ENCODE data around the gene FCRLB. TPM values are rescaled to one million over a fixed set of nuclear protein-coding genes. Genes with fewer than 3 reads are reported as not detected.

The FCRLB gene
- total and polyA plus RNA-seq, 9 of the 15 experiments (the other 6 are each of a cell fraction or from before 2014, with no cell fraction given), result 0.20 to 4.6 (median 1.3) TPM

DNA sequence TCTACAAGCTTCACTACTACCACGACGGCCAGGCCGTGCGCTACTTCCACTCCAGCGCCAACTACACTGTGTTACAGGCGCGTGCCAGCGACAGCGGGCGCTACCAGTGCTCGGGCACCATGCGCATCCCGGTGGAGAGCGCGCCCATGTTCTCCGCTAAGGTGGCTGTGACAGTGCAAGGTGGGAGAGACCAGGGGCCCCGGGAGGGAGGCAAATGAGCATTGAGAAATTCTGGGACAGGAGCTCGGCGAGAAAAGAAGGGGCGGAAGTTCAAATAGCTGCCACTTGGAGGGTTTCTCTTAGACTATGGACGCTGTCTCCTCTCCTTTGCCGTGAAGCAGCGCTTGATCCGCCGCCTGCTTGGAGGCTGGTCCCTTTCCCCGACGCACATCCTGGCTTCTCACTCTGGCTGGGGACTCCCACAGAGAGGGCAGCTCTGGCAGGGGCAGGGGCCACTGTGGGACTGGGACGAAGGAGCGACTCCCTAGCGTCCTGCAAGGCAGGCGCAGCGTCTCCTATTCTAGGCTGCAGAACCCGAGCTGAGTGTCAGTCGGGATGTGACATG, 4.6 kb downstream of the FCRLB start (continued):
- TF ChIP-seq TGIF2 (CRISPR knock-in tag; IDR thresholded peaks at IDR 0.05) (no peak), ELF4 (CRISPR knock-in tag; IDR thresholded peaks at IDR 0.05) (no peak), NFRKB (IDR thresholded peaks at IDR 0.05; ENCODE audit: low read depth) (no peak; the same call in 1 of the 2 replicates), GATAD2B (IDR thresholded peaks at IDR 0.05; ENCODE audit: borderline replicate concordance) (0 out of 2 replicates have a peak, but pooled peaks have one; percentile 52), BMI1 (IDR thresholded peaks at IDR 0.05; ENCODE audit: low read length) (no peak), PRPF4 (IDR thresholded peaks at IDR 0.05; ENCODE audit: insufficient read depth, low read depth, low read length, poor library complexity, severe bottlenecking) (no peak), RHOXF2B (CRISPR knock-in tag; conservative IDR thresholded peaks at IDR 0.05) (0 out of 2 replicates have a peak, but pooled peaks have one; percentile 27), ZNF507 (tag; conservative IDR thresholded peaks at IDR 0.05) (no peak), BRCA1 (IDR thresholded peaks at IDR 0.05) (no peak), BRCA1 (CRISPR knock-in tag; IDR thresholded peaks at IDR 0.05) (no peak), MECOM (CRISPR knock-in tag; IDR thresholded peaks at IDR 0.05) (no peak), BRD4 (IDR thresholded peaks at IDR 0.05) (0 out of 2 replicates have a peak, but pooled peaks have one; percentile 53), ZNF644 (tag; IDR thresholded peaks at IDR 0.05; ENCODE audit: low read depth) (0 out of 2 replicates have a peak, but pooled peaks have one; percentile 65), HCFC1 (IDR thresholded peaks at IDR 0.05; ENCODE audit: low read depth, low read length) (no peak), CBX1 (IDR thresholded peaks at IDR 0.05; ENCODE audit: low read depth) (no peak), MCM3 (IDR thresholded peaks at IDR 0.05) (no peak), ZNF445 (CRISPR knock-in tag; IDR thresholded peaks at IDR 0.05; ENCODE audit: low read depth) (no peak)
- TF ChIP-seq, protein P1, sequence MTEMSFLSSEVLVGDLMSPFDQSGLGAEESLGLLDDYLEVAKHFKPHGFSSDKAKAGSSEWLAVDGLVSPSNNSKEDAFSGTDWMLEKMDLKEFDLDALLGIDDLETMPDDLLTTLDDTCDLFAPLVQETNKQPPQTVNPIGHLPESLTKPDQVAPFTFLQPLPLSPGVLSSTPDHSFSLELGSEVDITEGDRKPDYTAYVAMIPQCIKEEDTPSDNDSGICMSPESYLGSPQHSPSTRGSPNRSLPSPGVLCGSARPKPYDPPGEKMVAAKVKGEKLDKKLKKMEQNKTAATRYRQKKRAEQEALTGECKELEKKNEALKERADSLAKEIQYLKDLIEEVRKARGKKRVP (CRISPR knock-in tag; IDR thresholded peaks at IDR 0.05), result peak; percentile 16; the same call in 1 of the 2 replicates
- TF ChIP-seq, protein P2, sequence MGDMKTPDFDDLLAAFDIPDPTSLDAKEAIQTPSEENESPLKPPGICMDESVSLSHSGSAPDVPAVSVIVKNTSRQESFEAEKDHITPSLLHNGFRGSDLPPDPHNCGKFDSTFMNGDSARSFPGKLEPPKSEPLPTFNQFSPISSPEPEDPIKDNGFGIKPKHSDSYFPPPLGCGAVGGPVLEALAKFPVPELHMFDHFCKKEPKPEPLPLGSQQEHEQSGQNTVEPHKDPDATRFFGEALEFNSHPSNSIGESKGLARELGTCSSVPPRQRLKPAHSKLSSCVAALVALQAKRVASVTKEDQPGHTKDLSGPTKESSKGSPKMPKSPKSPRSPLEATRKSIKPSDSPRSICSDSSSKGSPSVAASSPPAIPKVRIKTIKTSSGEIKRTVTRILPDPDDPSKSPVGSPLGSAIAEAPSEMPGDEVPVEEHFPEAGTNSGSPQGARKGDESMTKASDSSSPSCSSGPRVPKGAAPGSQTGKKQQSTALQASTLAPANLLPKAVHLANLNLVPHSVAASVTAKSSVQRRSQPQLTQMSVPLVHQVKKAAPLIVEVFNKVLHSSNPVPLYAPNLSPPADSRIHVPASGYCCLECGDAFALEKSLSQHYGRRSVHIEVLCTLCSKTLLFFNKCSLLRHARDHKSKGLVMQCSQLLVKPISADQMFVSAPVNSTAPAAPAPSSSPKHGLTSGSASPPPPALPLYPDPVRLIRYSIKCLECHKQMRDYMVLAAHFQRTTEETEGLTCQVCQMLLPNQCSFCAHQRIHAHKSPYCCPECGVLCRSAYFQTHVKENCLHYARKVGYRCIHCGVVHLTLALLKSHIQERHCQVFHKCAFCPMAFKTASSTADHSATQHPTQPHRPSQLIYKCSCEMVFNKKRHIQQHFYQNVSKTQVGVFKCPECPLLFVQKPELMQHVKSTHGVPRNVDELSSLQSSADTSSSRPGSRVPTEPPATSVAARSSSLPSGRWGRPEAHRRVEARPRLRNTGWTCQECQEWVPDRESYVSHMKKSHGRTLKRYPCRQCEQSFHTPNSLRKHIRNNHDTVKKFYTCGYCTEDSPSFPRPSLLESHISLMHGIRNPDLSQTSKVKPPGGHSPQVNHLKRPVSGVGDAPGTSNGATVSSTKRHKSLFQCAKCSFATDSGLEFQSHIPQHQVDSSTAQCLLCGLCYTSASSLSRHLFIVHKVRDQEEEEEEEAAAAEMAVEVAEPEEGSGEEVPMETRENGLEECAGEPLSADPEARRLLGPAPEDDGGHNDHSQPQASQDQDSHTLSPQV (IDR thresholded peaks at IDR 0.05), result peak; percentile 65
- TF ChIP-seq, protein P3, sequence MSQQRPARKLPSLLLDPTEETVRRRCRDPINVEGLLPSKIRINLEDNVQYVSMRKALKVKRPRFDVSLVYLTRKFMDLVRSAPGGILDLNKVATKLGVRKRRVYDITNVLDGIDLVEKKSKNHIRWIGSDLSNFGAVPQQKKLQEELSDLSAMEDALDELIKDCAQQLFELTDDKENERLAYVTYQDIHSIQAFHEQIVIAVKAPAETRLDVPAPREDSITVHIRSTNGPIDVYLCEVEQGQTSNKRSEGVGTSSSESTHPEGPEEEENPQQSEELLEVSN (IDR thresholded peaks at IDR 0.05; ENCODE audit: borderline replicate concordance in 1 of 2, extremely low read depth in 1 of 2, insufficient read depth in 1 of 2, insufficient read length in 1 of 2, low read depth in 1 of 2, low read length in 1 of 2, poor library complexity in 1 of 2, severe bottlenecking in 1 of 2), result peak in 1 of 2 experiments; percentile 29
- TF ChIP-seq, protein P4, sequence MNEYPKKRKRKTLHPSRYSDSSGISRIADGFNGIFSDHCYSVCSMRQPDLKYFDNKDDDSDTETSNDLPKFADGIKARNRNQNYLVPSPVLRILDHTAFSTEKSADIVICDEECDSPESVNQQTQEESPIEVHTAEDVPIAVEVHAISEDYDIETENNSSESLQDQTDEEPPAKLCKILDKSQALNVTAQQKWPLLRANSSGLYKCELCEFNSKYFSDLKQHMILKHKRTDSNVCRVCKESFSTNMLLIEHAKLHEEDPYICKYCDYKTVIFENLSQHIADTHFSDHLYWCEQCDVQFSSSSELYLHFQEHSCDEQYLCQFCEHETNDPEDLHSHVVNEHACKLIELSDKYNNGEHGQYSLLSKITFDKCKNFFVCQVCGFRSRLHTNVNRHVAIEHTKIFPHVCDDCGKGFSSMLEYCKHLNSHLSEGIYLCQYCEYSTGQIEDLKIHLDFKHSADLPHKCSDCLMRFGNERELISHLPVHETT (CRISPR knock-in tag; conservative IDR thresholded peaks at IDR 0.05 in 1 of 2, IDR thresholded peaks at IDR 0.05 in 1 of 2), result no peak

Measured in K562 (cell line).